ENCODE data around the gene GPN3. TPM values are rescaled to one million over a fixed set of nuclear protein-coding genes. Genes with fewer than 3 reads are reported as not detected.
A peak's percentile ranks its signal among the peaks of the same experiment; 100 is the strongest.

The GPN3 gene
- total and polyA plus RNA-seq, 2 of the 8 experiments (the other 6 are each of a cell fraction or from before 2014, with no cell fraction given): 49.7 to 52.9 TPM

- TF ChIP-seq CEBPB (IDR thresholded peaks at IDR 0.05; ENCODE audit: low read depth, low read length) (no peak), BACH1 (IDR thresholded peaks at IDR 0.05; ENCODE audit: low read length) (no peak), CBX8 (IDR thresholded peaks at IDR 0.05; ENCODE audit: borderline replicate concordance, low read depth, low read length) (no peak), RAD21 (IDR thresholded peaks at IDR 0.05 in 1 of 2, conservative IDR thresholded peaks at IDR 0.05 in 1 of 2; ENCODE audit: low read depth in 2 of 2, low read length in 2 of 2) (peak; percentile 78 to 86), ASH2L (IDR thresholded peaks at IDR 0.05; ENCODE audit: low read length) (peak; percentile 46), CHD7 (IDR thresholded peaks at IDR 0.05; ENCODE audit: insufficient replicate concordance, low read length) (no peak), TBP (IDR thresholded peaks at IDR 0.05; ENCODE audit: low read depth, low read length) (peak; percentile 48; the same call in 1 of the 2 replicates), ATF3 (IDR thresholded peaks at IDR 0.05; ENCODE audit: insufficient read depth, low read depth, low read length) (no peak)
- TF ChIP-seq, protein P1, sequence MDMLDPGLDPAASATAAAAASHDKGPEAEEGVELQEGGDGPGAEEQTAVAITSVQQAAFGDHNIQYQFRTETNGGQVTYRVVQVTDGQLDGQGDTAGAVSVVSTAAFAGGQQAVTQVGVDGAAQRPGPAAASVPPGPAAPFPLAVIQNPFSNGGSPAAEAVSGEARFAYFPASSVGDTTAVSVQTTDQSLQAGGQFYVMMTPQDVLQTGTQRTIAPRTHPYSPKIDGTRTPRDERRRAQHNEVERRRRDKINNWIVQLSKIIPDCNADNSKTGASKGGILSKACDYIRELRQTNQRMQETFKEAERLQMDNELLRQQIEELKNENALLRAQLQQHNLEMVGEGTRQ (IDR thresholded peaks at IDR 0.05; ENCODE audit: low read length): no peak
Observed at GRCh38 chr12:110449799-110450497, 18.1 kb downstream of the GPN3 start, which contains the start of gene ARPC3 (continued).

Measured in H1 (cell line).